ENCODE results near the gene R3HDM2.

The R3HDM2 gene

DNA sequence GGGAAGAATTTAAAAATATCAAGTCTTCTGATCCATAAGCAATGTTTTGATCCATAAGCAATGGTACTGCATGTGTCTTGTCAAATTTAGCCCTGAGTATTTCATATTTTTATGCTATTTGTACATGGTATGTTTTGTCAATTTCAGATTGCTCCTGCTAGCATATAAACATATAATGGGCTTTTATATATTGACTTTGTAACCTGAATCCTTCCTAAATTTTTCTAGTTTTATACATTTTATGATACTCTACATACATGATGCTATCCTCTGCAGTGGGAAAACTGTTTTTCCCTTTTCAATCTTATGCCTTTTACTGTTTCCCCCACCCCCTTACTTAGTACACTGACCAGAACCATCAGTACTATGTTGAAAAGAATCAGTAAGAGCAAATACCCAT is 75.1 kb downstream of the R3HDM2 start:
- H3K79me1 ChIP-seq (ENCODE audit: low read depth, low read length): no peaks in the 10 kb centered on the region
- H3K4me3 ChIP-seq (ENCODE audit: low read length in 2 of 2): no peak overlapping the region
- no peak overlapping the region for H3K14ac ChIP-seq (ENCODE audit: low read length)
- H2BK5ac ChIP-seq (ENCODE audit: low read length): no peak overlapping the region
- H3K23ac ChIP-seq (ENCODE audit: low read depth, low read length, poor library complexity): no peak overlapping the region
- H3K27ac ChIP-seq (replicated peaks; ENCODE audit: low read length): no peak overlapping the region
- peaks cover 0 to 5% of the 10 kb centered on the region in 2 donors for H3K36me3 ChIP-seq (replicated peaks in 1 of 2; ENCODE audit: control insufficient read depth in 2 of 2, insufficient read depth in 2 of 2, low read length in 2 of 2)
- H3K18ac ChIP-seq (ENCODE audit: low read length): no peak overlapping the region
- no peak overlapping the region for H2BK15ac ChIP-seq (ENCODE audit: low read length)
- DNase-seq (ENCODE audit: low spot score): no peak
- no peaks in the 10 kb centered on the region for H3K9me3 ChIP-seq (replicated peaks in 1 of 2; ENCODE audit: control insufficient read depth in 2 of 2, insufficient read depth in 1 of 2, low read depth in 1 of 2, low read length in 2 of 2)
- no peak overlapping the region for H4K91ac ChIP-seq (ENCODE audit: low read depth, low read length, poor library complexity)
- H3K4ac ChIP-seq (ENCODE audit: low read length): no peak overlapping the region
- H4K8ac ChIP-seq (ENCODE audit: low read depth, low read length): no peak overlapping the region
- H2AK5ac ChIP-seq (ENCODE audit: low read depth, low read length): no peak overlapping the region
- H3K27me3 ChIP-seq (ENCODE audit: control insufficient read depth in 3 of 3, insufficient read depth in 3 of 3, low read depth in 1 of 3, low read length in 3 of 3): no peaks in the 10 kb centered on the region
- H3K9ac ChIP-seq (ENCODE audit: low read depth, low read length, poor library complexity): no peak overlapping the region
- no peak overlapping the region for H2AFZ ChIP-seq (ENCODE audit: low read length)
- H2BK12ac ChIP-seq (ENCODE audit: low read length): no peak overlapping the region
- H3K4me2 ChIP-seq (ENCODE audit: insufficient read depth, low read length, poor library complexity, severe bottlenecking): no peak overlapping the region
- no peaks in the 10 kb centered on the region for H3K4me1 ChIP-seq (ENCODE audit: control insufficient read depth in 2 of 2, insufficient read depth in 1 of 2, low read depth in 1 of 2, low read length in 2 of 2)
- H2BK120ac ChIP-seq (ENCODE audit: low read depth, low read length): no peak overlapping the region

DNA sequence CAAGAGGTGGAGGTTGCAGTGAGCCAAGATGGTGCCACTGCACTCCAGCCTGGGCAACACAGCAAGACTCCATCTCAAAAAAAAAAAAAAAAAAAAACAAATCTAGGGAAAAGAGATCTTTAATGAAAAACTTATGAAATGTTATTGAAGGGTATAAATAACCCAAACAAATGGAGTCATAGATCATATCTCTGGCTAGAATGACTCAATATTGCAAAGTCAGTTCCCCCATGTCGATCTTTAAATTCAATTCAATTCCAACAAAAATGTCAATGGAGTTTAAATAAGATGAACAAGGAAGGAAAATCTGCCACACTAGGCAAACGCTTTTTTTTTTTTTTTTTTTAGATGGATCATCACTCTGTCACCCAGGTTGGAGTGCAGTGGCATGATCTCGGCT is 78.7 kb downstream of the R3HDM2 start:
- no peak for DNase-seq (ENCODE audit: low spot score)
- peaks cover 0 to 2% of the 10 kb centered on the region in 2 donors for H3K36me3 ChIP-seq (replicated peaks in 1 of 2; ENCODE audit: control insufficient read depth in 2 of 2, insufficient read depth in 2 of 2, low read length in 2 of 2)
- H2BK12ac ChIP-seq (ENCODE audit: low read length): no peak overlapping the region

DNA sequence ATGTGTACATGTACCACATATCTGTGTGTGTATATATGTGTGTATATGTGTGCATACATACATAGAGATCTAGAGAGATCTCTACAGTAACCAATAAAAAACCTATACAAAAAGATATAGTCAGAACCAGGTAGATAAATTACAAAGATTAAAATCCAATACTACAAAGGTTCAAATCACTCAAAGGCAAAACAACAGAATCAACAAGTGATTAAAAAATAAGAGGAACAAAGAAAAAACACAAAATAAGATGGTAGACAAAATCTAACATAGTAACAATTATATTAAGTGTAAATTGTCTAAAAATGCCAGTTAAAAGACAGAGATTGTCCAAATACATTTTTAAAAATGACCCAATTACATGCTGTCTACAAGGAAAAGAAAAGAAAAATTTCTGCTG is 83.6 kb downstream of the R3HDM2 start:
- peaks cover 0 to under 1% of the 10 kb centered on the region in 2 donors for H3K4me1 ChIP-seq (ENCODE audit: control insufficient read depth in 2 of 2, insufficient read depth in 1 of 2, low read depth in 1 of 2, low read length in 2 of 2)
- no peak overlapping the region for H3K23ac ChIP-seq (ENCODE audit: low read depth, low read length, poor library complexity)
- no peak overlapping the region for H2AK5ac ChIP-seq (ENCODE audit: low read depth, low read length)
- H3K27me3 ChIP-seq (ENCODE audit: control insufficient read depth in 3 of 3, insufficient read depth in 3 of 3, low read depth in 1 of 3, low read length in 3 of 3): no peaks in the 10 kb centered on the region
- H4K91ac ChIP-seq (ENCODE audit: low read depth, low read length, poor library complexity): no peak overlapping the region
- no peak overlapping the region for H3K4me2 ChIP-seq (ENCODE audit: insufficient read depth, low read length, poor library complexity, severe bottlenecking)
- H2BK5ac ChIP-seq (ENCODE audit: low read length): no peak overlapping the region
- H4K8ac ChIP-seq (ENCODE audit: low read depth, low read length): no peak overlapping the region
- no peak overlapping the region for H2BK12ac ChIP-seq (ENCODE audit: low read length)
- H3K14ac ChIP-seq (ENCODE audit: low read length): no peak overlapping the region
- H3K9ac ChIP-seq (ENCODE audit: low read depth, low read length, poor library complexity): no peak overlapping the region
- no peak overlapping the region for H2BK120ac ChIP-seq (ENCODE audit: low read depth, low read length)
- H3K18ac ChIP-seq (ENCODE audit: low read length): no peak overlapping the region
- H3K4ac ChIP-seq (ENCODE audit: low read length): no peak overlapping the region
- peaks cover 0 to 8% of the 10 kb centered on the region in 2 donors for H3K9me3 ChIP-seq (replicated peaks in 1 of 2; ENCODE audit: control insufficient read depth in 2 of 2, insufficient read depth in 1 of 2, low read depth in 1 of 2, low read length in 2 of 2)
- no peak overlapping the region for H3K4me3 ChIP-seq (ENCODE audit: low read length in 2 of 2)
- peaks cover 0 to 6% of the 10 kb centered on the region in 2 donors for H3K36me3 ChIP-seq (replicated peaks in 1 of 2; ENCODE audit: control insufficient read depth in 2 of 2, insufficient read depth in 2 of 2, low read length in 2 of 2)
- no peak overlapping the region for H3K27ac ChIP-seq (replicated peaks; ENCODE audit: low read length)
- no peaks in the 10 kb centered on the region for H3K79me1 ChIP-seq (ENCODE audit: low read depth, low read length)
- no peak overlapping the region for H2BK15ac ChIP-seq (ENCODE audit: low read length)
- DNase-seq (ENCODE audit: low spot score): no peak
- no peak overlapping the region for H2AFZ ChIP-seq (ENCODE audit: low read length)

More for the DNA sequence above, 78.7 kb downstream of the R3HDM2 start:
- no peak overlapping the region for H2AK5ac ChIP-seq (ENCODE audit: low read depth, low read length)
- WGBS, 2 donors (ENCODE audit: extremely low coverage in 2 of 2, insufficient read length in 2 of 2, insufficient replicate concordance in 1 of 2): no CpG with 5 or more reads among the region's 3 CpGs
- H3K27me3 ChIP-seq (ENCODE audit: control insufficient read depth in 3 of 3, insufficient read depth in 3 of 3, low read depth in 1 of 3, low read length in 3 of 3): no peaks in the 10 kb centered on the region
- no peak overlapping the region for H3K4me2 ChIP-seq (ENCODE audit: insufficient read depth, low read length, poor library complexity, severe bottlenecking)
- H3K4ac ChIP-seq (ENCODE audit: low read length): no peak overlapping the region
- no peak overlapping the region for H3K27ac ChIP-seq (replicated peaks; ENCODE audit: low read length)
- no peak overlapping the region for H4K8ac ChIP-seq (ENCODE audit: low read depth, low read length)
- no peak overlapping the region for H3K4me3 ChIP-seq (ENCODE audit: low read length in 2 of 2)
- peaks cover 0 to 4% of the 10 kb centered on the region in 2 donors for H3K9me3 ChIP-seq (replicated peaks in 1 of 2; ENCODE audit: control insufficient read depth in 2 of 2, insufficient read depth in 1 of 2, low read depth in 1 of 2, low read length in 2 of 2)
- no peak overlapping the region for H2BK5ac ChIP-seq (ENCODE audit: low read length)
- no peak overlapping the region for H4K91ac ChIP-seq (ENCODE audit: low read depth, low read length, poor library complexity)
- no peak overlapping the region for H2AFZ ChIP-seq (ENCODE audit: low read length)
- H2BK120ac ChIP-seq (ENCODE audit: low read depth, low read length): no peak overlapping the region
- no peak overlapping the region for H2BK15ac ChIP-seq (ENCODE audit: low read length)
- H3K23ac ChIP-seq (ENCODE audit: low read depth, low read length, poor library complexity): no peak overlapping the region
- no peaks in the 10 kb centered on the region for H3K4me1 ChIP-seq (ENCODE audit: control insufficient read depth in 2 of 2, insufficient read depth in 1 of 2, low read depth in 1 of 2, low read length in 2 of 2)
- no peak overlapping the region for H3K9ac ChIP-seq (ENCODE audit: low read depth, low read length, poor library complexity)
- no peak overlapping the region for H3K14ac ChIP-seq (ENCODE audit: low read length)
- no peak overlapping the region for H3K18ac ChIP-seq (ENCODE audit: low read length)
- no peaks in the 10 kb centered on the region for H3K79me1 ChIP-seq (ENCODE audit: low read depth, low read length)

DNA sequence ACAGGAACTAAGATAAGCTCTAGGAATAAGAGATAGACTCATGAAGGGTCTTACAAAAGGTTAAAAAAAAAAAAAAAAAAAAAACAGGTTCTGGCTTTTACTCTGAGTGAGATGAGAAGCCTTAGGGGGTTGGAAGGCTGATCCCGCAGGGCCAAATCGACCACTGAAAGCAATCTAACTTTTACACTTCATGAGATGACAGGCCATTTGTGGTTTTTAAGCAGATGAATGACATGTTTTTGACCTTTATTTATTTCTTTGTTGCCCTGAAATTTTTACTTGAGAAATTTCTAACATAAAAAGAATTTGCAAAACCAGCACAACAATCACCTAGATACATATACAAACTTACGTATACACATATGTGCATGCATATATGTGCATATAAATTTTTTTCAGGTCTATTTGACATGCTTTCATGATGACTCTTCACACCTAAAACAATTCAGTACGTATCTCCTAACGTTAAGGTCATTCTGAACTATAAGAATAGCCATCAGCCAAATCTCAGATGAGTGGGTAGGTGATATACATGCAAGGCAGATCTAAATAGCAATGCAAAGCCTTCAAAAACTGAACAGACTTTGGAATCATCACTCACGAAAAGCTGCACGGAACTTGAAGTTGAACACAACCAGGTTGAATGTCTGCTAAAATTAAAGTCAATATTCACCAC is 87.0 kb downstream of the R3HDM2 start:
- H2BK12ac ChIP-seq (ENCODE audit: low read length): no peak overlapping the region
- H2AFZ ChIP-seq (ENCODE audit: low read length): no peak overlapping the region
- H2AK5ac ChIP-seq (ENCODE audit: low read depth, low read length): no peak overlapping the region
- no CpG with 5 or more reads among the region's 7 CpGs for WGBS, 2 donors (ENCODE audit: extremely low coverage in 2 of 2, insufficient read length in 2 of 2, insufficient replicate concordance in 1 of 2)
- H3K9me3 ChIP-seq (replicated peaks in 1 of 2; ENCODE audit: control insufficient read depth in 2 of 2, insufficient read depth in 1 of 2, low read depth in 1 of 2, low read length in 2 of 2): peaks cover 0 to 8% of the 10 kb centered on the region in 2 donors
- H3K27me3 ChIP-seq (ENCODE audit: control insufficient read depth in 3 of 3, insufficient read depth in 3 of 3, low read depth in 1 of 3, low read length in 3 of 3): no peaks in the 10 kb centered on the region
- H3K14ac ChIP-seq (ENCODE audit: low read length): no peak overlapping the region
- no peak overlapping the region for H3K4ac ChIP-seq (ENCODE audit: low read length)
- H3K79me1 ChIP-seq (ENCODE audit: low read depth, low read length): no peaks in the 10 kb centered on the region
- H4K8ac ChIP-seq (ENCODE audit: low read depth, low read length): no peak overlapping the region
- H3K27ac ChIP-seq (replicated peaks; ENCODE audit: low read length): no peak overlapping the region
- no peak overlapping the region for H3K4me2 ChIP-seq (ENCODE audit: insufficient read depth, low read length, poor library complexity, severe bottlenecking)
- no peak overlapping the region for H3K23ac ChIP-seq (ENCODE audit: low read depth, low read length, poor library complexity)
- no peak for DNase-seq (ENCODE audit: low spot score)
- no peak overlapping the region for H4K91ac ChIP-seq (ENCODE audit: low read depth, low read length, poor library complexity)
- no peak overlapping the region for H2BK5ac ChIP-seq (ENCODE audit: low read length)
- H2BK120ac ChIP-seq (ENCODE audit: low read depth, low read length): no peak overlapping the region
- no peak overlapping the region for H2BK15ac ChIP-seq (ENCODE audit: low read length)
- H3K9ac ChIP-seq (ENCODE audit: low read depth, low read length, poor library complexity): no peak overlapping the region
- H3K18ac ChIP-seq (ENCODE audit: low read length): no peak overlapping the region
- peaks cover 0 to 3% of the 10 kb centered on the region in 2 donors for H3K36me3 ChIP-seq (replicated peaks in 1 of 2; ENCODE audit: control insufficient read depth in 2 of 2, insufficient read depth in 2 of 2, low read length in 2 of 2)
- no peak overlapping the region for H3K4me3 ChIP-seq (ENCODE audit: low read length in 2 of 2)
- H3K4me1 ChIP-seq (ENCODE audit: control insufficient read depth in 2 of 2, insufficient read depth in 1 of 2, low read depth in 1 of 2, low read length in 2 of 2): peaks cover 7 to 23% of the 10 kb centered on the region in 2 donors
